ENCODE measurements around the gene ETV3L. TPM values are rescaled to one million over a fixed set of nuclear protein-coding genes. Genes with fewer than 3 reads are reported as not detected.
"Not testable (repeated sequence)": the region's sequence is repeated elsewhere in the genome, so short reads cannot be mapped to it uniquely, and the experiment has no call there.

Gene ETV3L
- total RNA-seq, 1 donor from 2014 or later = not detected

- no peak for DNase-seq
Observed at GRCh38 chr1:157105298-157105987, 5.8 kb upstream of the ETV3L start.

GRCh38 chr1:157104598-157105293 is 5.1 kb upstream of the ETV3L start:
- no peak for DNase-seq

- no peak for DNase-seq
Observed at GRCh38 chr1:157103268-157103667, 3.7 kb upstream of the ETV3L start.

- no peak for DNase-seq
Observed at GRCh38 chr1:157101149-157101548, 1.5 kb upstream of the ETV3L start.

GRCh38 chr1:157098987-157099632 is 498 bp downstream of the ETV3L start:
- DNase-seq = not testable (repeated sequence)

GRCh38 chr1:157098519-157098918 is 1.1 kb downstream of the ETV3L start:
- no peak for DNase-seq

- DNase-seq = no peak
Observed at GRCh38 chr1:157097692-157098091, 1.9 kb downstream of the ETV3L start.

- DNase-seq = peak; percentile 21
Observed at GRCh38 chr1:157096881-157097280, 2.7 kb downstream of the ETV3L start.

- DNase-seq = no peak
Observed at GRCh38 chr1:157095551-157095950, 4.1 kb downstream of the ETV3L start.

GRCh38 chr1:157095091-157095490 is 4.5 kb downstream of the ETV3L start:
- no peak for DNase-seq

- peak; percentile 65 for DNase-seq
Observed at GRCh38 chr1:157092831-157093230, 6.8 kb downstream of the ETV3L start.

- DNase-seq = no peak
Observed at GRCh38 chr1:157091668-157092273, 7.8 kb downstream of the ETV3L start.

- DNase-seq = no peak
Observed at GRCh38 chr1:157091186-157091585, 8.4 kb downstream of the ETV3L start.

GRCh38 chr1:157090771-157091170 is 8.8 kb downstream of the ETV3L start:
- no peak for DNase-seq

- peak; percentile 96 for DNase-seq
Observed at GRCh38 chr1:157090196-157090647, 9.4 kb downstream of the ETV3L start.

GRCh38 chr1:157089789-157090188 is 9.8 kb downstream of the ETV3L start:
- DNase-seq = no peak

GRCh38 chr1:157088607-157089006 is 11.0 kb downstream of the ETV3L start:
- DNase-seq = no peak

- DNase-seq = no peak
Observed at GRCh38 chr1:157087030-157087429, 12.6 kb downstream of the ETV3L start.

- no peak for DNase-seq
Observed at GRCh38 chr1:157086299-157086698, 13.3 kb downstream of the ETV3L start.

GRCh38 chr1:157085421-157085820 is 14.2 kb downstream of the ETV3L start:
- DNase-seq = no peak

GRCh38 chr1:157084720-157085119 is 14.9 kb downstream of the ETV3L start:
- DNase-seq = no peak

- no peak for DNase-seq
Observed at GRCh38 chr1:157081707-157082106, 17.9 kb downstream of the ETV3L start.

GRCh38 chr1:157080714-157081113 is 18.9 kb downstream of the ETV3L start:
- DNase-seq = no peak
